Hematopoietic multipotent progenitor cell treated with erythropoietin and hydrocortisone succinate and interleukin-3 and kit ligand, for 6 days (in vitro differentiated cells): ENCODE measurements around the gene FAM174C.
A peak's percentile ranks its signal among the peaks of the same experiment; 100 is the strongest.

Experiments used
- DNase-seq: peaks from one replicate; pipeline ENCODE4 v3.0.0-alpha.2; 2015

FAM174C gene

DNA sequence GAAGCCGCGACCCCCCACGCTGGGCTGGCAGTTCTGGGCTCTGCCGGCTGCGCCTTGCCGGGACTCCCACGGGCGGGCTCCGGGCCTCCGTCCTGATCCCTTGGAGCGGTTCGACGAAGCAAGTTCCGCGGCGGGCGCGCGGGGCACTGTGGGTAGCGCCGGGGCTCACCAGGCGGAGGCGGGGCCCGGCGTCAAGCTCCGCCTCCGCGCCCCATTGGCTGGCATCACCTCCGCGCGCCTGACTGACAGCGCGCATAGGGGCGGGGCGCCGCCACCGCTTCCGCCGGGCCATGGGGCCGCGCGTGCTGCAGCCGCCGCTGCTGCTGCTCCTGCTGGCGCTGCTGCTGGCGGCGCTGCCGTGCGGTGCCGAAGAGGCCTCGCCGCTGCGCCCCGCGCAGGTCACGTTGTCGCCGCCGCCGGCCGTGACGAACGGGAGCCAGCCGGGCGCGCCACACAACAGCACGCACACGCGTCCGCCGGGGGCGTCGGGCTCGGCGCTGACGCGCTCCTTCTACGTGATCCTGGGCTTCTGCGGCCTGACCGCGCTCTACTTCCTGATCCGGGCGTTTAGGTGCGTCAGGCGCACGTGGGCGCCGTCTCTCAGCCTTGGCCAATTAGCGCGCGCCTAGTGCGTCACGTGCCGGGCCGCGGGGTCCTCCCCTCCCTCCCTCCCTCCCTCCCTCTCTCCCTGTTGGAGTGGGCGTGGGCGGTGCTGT, at the start of gene FAM174C:
TSS of gene FAM174C (plus strand) at position 271 of the 716 bp plus-strand sequence. CDS start at position 291, 20 bp downstream.
- DNase-seq: peak; percentile 98

DNA sequence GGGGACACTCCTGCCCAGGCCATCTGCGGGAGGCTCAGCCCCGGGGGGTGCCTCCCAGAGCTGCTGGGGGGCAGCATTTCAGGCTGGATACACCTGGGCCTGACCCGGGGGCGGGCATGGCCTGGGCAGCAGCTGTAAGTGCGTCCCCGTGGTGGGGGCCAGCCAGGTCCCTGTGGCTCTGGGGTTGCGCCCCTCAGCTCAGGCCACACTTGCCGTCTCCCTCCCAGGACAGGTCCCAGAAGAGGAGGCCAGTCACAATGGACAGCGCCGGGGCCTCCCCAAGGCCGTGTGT, 49.2 kb upstream of the FAM174C start:
- DNase-seq: no peak

DNA sequence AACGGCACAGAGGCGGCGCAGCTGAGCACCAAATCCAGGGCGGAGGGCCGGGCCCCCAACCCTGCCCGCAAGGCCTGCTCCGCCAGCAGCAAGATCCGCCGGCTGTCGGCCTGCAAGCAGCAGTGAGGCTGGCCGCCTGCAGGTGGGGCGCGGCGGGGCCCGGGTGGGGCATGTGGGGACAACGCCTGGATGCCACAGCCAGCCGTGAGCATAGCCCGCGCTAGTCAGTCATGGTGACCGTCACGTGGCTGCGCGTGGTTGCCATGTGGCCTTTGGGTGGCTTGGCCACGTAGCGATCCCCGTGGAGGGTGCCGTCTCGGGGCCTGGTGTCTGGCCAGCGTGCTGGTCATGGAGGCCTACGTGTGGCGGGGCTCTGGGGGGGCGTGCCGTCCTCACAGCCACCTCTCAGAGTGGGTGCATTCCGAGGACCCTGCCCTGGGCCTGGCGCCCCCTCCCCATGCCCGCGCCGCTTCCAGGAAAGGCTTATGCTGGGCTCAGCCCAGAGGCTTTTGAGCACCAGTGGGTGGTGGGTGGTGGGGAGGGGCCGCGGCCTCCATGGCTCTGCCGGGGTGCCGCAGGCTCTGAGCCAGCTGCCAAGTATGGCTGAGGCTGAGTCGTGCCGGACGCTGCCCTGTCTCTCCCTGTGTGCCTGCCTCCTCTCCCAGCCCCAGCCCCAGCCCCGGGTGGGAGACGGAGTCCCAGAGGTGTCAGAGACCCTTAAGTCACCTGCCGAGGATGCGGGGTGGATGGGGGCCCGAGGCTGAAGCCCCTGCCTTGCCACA, 48.6 kb upstream of the FAM174C start:
- DNase-seq: no peak

DNA sequence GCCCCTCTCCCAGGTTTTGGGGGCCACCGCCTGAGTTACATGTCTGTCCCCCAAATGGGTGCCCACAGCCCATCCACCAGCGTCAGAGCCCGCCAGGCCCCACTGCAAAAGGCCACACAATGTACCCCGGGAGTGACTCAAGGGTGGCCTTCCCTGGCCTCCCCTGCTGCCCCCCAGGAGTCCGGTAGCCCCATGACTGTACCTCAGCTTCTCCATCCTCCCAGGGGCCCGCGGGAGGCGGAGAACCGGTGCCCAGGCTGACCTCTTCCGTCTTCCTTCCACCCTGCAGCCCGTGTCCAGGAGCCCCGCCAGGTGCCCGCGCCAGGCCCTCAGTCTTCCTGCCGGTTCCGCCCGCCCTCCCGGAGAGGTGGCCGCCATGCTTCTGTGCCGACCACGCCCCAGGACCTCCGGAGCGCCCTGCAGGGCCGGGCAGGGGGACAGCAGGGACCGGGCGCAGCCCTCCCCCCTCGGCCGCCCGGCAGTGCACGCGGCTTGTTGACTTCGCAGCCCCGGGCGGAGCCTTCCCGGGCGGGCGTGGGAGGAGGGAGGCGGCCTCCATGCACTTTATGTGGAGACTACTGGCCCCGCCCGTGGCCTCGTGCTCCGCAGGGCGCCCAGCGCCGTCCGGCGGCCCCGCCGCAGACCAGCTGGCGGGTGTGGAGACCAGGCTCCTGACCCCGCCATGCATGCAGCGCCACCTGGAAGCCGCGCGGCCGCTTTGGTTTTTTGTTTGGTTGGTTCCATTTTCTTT, 47.9 kb upstream of the FAM174C start:
- DNase-seq: no peak

DNA sequence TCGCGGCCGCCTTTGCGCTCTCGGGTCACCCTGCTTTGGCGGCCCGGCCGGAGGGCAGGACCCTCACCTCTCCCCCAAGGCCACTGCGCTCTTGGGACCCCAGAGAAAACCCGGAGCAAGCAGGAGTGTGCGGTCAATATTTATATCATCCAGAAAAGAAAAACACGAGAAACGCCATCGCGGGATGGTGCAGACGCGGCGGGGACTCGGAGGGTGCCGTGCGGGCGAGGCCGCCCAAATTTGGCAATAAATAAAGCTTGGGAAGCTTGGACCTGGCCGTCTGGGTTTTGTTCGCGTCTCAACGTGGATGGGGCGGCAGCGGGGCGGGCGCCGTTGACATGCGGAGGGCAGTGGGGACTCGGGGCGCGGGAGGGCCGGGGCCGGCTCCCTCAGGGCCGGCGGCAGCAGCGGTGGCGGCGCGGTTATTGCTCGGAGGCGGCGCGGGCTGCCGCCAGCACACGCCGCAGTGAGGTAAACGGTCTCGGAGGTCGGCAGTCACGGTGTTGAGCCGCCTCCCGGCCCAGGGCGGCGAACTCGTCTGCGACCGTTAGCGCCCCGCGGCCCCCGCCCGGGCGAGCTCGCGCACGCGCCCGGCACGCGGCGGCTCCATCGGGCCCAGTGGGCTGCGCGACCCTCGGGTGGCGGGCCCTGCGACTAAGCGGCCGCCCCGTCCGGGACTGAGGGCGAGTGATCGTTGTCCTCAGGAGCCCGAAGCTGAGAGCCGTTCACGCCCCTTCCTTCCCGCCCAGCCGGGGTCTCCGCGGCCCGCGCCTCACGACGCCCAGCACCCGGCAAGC, 47.0 kb upstream of the FAM174C start:
- DNase-seq: no peak

DNA sequence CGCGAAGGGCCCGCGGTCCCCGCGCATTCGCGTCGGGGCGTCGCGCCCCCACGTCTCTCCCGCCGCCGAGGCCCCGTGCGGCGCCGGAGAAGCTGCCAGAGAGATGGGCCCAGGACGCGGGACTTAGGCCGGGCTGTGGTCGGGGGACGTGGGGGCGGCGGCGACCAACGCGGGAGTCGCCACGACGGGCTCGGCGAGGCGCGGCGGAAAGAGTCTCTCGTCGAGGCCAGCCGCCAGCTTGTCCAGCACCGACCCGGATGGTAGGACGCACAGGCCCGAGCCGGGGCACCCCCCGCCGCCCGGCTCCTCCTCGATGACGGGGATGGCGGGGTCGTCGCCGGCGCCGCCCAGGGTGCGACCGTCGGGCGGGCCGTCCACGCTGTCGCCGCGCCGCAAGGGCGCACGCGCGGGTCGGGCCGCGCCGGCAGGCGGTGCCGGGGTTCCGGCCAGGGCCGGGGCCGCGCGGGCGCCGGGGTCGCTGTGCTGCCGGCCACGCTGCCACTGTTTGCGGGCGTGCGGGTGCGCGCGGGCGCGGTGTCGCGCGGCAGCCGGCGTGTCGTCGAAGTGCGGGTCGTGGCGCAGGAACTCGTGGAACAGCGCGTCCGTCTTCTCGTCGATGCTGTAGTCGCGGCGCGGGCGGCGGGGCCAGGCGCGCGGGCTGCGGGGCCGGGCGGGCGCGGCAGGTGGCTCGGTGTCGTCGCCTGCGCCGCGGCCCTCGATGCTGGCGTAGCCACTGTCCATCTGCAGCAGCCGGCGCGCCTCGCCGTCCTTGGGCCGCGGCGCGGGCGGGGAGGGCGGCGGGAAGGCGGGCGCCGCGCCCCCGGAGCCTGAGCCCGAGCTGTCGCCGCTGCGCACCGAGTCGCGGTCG, 46.0 kb upstream of the FAM174C start:
- DNase-seq: no peak

DNA sequence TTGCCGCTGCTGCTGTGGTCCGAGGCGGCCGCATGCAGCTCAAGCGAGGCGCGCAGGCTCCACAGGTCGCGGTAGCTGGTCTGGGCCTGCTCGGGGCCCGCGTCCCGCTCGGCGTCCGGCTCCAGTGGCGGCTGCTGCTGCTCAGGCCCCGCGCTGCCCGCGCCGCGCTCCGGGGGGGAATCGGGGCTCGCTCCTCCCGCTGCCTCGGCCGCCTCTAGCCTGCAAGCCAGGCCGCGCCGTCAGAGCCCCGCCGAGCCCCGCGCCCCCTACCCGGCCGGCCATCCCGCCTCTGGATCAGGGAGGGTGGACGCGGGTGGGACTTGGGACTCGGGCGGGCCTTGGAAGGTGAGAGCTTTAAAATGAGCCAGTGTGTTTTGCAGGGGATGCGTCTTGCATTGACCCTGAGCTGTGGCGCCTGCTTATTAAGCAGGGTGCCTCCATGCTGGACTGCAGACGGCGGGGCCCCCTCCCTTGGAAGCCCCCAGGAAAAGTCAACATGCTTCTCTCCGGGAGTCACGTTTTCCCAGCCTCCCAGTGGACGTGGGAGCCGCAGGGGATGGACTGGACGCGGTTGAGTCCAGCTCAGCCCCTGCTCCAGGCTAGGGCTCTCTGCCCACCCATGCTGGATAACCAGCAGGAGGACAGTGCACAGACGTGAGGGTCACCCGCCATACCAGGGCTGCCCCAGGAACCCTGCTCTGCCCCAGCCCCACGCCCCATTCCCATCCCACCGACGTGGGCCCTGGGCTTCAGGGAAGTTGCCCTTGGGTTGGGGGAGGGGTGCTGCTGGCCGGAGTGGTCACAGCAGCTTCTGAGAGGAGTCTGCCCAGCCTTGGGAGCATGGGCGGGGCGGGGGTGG, 45.2 kb upstream of the FAM174C start:
- no peak for DNase-seq

DNA sequence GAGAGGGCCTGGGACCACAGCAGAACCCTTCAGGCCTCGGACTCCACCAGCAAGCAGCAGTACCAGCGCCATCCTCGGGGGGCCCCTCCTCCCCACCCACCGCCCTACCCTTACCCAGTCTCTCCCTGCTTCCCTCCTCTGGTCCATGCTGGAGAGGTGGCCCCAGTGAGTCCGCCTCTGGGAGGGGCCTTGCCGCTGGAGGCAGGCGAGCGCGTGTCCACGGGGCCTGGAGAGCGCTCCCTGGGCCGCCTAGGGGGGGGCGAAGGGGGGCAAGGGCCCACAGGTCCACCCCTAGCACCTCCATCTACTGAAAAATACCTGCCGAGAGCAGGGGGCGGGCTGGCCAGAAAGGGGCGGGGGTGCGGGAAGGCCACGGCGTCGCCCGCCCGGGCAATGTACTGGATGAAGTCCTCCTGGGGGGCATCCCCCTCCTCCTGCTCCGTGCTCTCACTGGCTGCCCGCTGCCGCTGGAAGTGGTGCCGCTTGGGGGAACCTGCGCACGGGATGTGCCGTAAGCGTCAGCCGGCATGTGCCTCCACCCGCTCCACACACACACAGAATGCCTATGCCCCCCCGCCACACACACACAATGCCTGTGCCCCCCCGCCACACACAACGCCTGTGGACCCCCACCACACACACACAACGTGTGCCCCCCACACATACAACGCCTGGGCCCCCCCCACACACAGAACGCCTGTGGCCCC, 44.4 kb upstream of the FAM174C start:
- DNase-seq: no peak

DNA sequence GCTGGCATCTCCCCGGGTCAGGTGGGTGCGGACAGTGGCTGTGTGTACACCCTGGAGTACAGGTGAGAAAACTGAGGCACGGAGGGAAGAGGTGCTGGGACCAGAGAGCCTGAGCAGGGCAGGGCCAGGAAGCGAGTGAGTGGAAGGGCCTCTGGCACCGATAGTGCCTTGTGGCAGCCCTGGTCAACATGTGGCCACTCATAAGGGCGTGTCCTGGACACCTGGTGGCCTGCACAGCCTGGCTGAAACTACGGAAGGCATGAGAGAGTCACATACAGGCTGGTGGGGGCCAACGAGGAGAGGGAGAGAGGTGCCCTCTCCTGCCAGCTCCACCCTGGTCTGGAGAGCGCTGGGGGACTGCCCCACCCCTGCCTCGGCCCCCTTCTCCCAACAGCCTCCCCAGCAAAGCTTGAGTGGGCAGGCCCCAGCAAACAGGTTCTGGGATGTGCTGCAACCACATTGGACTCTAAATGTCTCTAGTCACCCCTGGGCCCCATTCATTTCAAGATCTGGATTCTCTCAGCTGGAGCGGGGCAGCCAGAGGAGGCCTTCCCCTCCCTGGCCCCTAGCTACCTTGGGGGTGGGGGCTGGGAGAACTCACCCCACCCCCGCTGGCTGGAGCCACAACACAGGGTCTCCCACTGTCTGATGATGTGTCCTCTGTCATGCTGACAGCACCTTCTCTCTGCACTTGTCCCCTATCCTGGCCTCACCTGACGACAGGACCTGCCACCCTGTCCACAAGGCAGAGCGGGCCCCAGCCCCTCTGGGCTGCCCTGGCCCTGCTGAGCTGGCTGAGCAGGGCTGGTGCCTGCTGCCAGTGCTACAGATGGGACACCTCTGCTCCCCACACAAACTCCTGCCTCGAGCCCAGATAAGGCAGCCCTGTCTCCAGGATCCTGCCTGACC, 43.3 kb upstream of the FAM174C start:
- peak; percentile 46 for DNase-seq

DNA sequence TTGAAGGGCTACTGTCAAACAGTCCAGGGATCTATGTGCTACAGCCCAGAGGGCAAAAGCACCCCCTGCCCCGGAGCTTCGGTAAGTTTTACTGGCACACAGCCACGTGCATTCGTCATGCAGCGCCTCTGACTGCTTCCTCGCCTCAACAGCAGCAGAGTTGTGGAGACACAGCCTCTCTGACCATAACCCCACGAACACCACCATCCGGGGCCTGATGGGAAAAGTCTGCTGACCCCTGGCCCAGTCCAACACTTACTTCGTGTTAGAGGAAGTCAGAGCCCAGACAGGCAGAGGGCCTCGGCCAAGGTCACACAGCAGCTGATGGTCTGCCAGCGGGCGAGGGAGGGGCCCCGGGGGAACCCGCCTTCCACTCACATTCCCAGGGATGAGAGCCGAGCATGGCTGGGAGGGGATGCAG, 42.7 kb upstream of the FAM174C start:
- no peak for DNase-seq

DNA sequence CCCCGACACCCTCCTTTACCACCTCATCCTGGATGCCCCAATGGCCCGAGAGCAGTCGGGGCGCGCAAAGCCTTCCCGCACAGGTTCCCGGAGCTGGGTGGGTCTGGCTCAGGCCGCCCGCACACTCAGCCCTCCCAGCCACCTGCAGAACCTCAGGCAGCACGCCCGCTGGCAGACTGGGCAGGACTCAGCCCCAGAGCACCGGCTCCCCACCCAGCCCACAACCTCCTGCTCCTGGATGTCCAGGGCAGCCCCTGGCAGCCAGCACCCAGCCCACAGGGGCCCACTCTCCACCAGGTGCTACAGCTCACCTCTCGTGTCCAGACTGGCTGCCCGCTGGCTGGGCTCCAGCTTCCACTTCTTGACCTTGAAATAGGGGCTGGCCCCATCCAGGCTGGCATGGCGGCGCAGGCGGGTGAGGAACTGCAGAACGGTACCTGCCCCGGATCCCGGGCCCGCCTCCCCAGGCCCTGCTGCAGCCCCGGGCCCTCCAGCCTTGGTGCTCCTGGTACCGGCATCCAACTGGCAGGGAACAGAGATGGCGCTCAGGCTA, 42.1 kb upstream of the FAM174C start:
- no peak for DNase-seq

DNA sequence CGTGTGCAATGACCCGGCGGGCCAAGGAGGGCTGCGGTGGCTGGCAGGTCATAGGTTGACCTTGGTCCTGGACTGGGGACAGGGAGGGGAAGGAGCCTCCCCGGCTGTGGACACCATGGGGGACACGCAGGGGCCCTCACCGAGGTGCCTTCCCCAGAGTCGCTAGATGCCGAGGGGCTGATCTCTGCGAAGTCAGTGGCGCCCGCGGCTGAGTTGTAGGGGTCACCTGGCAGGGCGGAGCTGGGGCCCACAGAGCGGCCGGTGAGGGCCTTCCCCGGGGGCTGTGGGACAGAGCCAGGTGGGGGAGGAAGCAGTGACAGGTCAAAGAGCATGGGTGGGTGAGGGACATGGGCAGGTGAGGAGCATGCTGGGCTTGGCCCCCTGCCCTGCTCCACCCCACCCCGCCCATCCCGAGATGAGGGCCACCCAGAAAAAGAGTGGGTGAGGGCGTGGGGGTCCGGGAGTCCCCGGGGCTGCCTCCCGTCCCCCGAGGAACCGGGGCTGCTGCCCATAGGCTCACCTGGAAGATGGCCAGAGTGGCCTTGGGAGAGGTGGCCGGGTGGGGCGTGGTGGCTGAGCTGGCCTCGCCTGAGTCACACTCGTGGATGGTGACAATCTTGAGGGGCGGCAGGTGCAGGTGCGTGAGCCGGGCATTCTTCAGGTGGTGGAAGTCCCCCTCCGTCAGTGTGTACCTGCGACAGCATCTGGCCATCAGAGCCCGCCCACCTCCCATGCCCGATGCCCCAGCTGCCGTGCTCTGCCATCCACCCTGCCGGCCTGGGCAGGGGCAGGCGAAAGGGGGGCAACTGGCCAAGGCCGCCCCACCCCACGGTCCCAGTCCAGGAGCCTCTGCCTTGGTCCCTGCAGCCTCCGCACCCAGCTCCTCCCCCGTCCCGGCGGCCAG, 41.0 kb upstream of the FAM174C start:
- no peak for DNase-seq

DNA sequence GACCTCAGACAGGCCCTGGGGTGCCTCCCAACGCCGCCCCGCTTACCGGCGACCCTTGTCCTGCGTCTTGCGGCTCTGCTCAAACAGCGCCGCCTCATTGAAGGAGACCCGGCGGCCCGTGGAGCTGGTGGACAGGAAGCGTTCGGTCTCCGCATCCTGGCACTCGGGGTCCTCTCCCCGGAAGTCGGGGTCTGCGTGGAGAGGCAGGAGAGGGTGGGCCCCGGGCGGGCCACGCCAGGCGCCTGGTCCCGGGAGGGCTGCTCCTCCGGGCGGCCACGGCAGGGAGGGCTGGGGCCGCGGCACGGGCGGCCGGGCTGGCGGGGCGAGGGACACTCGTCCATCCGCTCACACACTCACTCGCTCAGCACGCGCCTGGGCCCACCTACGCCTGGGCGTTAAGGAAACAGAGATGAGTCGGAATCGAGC, 40.4 kb upstream of the FAM174C start:
- no peak for DNase-seq

DNA sequence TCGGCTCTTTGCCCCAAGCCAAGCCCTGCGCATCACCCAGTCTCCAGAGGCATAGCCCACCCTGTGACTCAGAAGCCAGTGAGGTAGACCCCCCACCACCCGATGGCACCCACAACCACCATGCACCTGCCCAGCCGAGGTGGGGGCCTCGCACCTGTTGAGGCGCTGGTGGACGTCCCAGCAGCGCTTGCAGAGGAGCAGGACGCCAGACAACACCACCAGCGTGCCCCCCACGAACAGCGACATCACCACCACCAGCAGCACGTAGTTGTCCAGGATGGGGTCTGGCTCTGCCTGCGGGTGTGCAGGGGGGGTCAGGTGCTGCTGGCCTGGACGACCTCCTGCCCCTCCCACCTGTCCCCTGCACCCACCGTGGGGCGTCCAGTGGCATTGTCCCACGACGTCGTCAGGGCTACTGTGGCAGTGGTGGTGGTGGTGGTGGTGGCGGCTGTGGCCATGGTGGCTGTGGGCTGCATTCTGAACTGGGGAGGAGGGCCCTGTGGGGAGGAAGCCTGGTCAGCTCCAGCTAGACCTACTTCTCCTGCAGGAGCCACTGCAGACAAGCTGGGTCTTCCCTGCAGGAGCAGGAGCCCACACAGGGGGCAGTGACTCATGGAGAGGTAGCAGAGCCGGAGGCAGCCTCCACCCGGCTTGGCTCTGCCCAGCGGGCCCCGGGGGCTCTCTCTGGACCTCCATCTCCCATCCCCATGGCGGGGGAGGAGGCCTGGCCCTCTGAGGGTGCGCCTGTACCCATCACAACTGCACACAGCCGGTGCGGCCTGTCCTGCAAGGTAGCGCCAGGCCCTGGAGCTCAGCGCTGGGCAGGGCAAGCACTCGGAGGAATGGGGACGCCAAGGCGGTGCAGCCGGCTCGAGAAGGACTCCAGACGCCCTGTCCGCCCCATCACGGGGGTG, 39.4 kb upstream of the FAM174C start:
- no peak for DNase-seq

DNA sequence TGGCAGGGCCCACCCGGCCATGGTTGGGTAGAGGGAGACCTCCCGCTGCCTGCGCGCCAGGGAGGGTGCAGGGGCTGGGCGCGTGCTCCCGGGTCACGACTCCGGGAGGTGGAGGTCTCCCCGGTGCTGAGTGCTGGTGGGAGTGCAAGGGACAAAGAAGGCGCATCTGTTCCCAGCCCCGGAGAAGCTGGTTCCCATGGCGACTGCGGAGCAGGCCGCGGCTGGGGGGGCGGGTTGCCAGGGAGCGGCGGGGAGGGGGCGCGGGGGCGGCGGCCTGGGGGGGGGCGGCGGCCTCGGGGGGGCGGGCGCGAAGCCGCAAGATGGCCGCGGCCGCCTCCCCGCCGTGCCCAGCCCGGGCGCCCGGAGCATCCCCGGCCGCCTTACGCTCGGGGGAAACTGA, 38.8 kb upstream of the FAM174C start:
- DNase-seq: no peak

DNA sequence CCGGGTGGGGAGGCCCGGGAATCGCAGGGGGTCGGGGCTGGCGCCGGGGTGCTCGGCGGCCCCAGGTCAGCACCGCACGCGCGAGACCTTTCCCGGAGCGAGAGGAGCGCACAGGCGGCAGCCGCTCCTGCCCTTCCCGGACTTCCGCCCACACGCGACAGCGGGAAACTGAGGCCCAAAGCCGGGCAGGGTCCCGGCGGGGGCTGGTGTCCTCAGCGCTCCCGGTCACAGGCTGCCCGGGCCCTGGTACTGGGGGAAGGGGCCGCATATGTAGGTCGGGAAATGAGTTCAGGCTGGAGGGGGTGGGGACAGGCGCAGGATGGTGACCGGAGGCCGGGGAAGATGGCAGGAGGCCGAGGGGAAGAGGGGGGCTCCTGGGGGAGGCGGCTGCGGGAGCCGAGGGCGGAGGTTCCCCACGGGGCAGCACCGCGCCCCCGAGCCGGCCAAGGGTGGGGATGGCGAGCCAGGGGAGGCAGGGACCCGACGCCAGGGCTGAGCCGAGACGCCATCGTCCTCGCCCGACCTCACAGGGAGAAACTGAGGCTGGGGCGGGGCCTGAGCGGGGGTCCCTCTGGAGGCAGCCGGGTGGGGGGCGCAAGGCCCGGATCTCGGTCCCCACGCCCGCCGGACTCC, 38.2 kb upstream of the FAM174C start:
- DNase-seq: no peak
